ENCODE measurements around the gene STARD10. TPM values are rescaled to one million over a fixed set of nuclear protein-coding genes. Genes with fewer than 3 reads are reported as not detected.

STARD10 gene
- total RNA-seq, 1 donor from 2014 or later, result 38.4 TPM

DNA sequence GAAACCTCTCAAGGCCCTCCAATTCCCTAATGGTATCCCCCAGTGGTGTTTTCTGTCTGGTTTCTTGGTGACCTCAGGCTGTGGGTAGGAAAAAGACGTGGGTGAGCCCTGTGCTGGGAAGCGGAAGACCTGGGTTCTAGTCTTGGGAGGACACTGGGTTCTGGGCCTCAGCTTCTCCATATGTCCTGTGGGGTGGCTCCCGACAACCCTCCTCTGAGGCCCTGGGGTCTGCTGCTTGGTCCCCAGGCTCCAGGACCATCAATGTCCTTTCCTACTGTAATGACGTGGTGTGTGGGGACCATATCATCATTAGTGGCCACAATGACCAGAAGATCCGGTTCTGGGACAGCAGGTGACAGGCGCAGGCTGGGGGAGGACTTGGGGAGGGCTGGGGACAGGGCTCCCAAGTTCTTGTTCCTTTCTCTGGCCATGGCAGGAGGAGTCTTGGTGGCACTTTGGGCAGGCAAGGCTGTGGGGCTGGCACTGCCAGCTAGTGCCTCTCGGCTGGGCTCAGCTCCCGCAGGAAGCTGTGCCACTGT is 33.2 kb upstream of the STARD10 start:
- no peak overlapping the region for H3K27ac Mint-ChIP-seq (ENCODE audit: unreplicated experiment)
- Histone ChIP-seq H3K27ac (ENCODE audit: low read depth, low read length) (no peak overlapping the region), H3K4me1 (ENCODE audit: insufficient read depth, low read length) (peaks cover 5% of the 10 kb centered on the region), H3K79me2 (ENCODE audit: insufficient read depth, low read length) (no peaks in the 10 kb centered on the region), H2AFZ (ENCODE audit: low read depth, low read length) (no peak overlapping the region), H3K4me2 (ENCODE audit: low read length) (no peak overlapping the region), H3K4me3 (ENCODE audit: insufficient read depth, low read depth, low read length) (no peak overlapping the region), H3K9me3 (ENCODE audit: insufficient read depth, low read depth, low read length) (no peaks in the 10 kb centered on the region), H3K9ac (ENCODE audit: low read length) (no peak overlapping the region), H3K36me3 (ENCODE audit: insufficient read depth, low read length) (no peaks in the 10 kb centered on the region), H3K27me3 (ENCODE audit: insufficient read depth, low read length) (no peaks in the 10 kb centered on the region), H4K20me1 (ENCODE audit: insufficient read depth, low read length) (no peaks in the 10 kb centered on the region)
- no peak for FAIRE-seq
- H3K27me3 Mint-ChIP-seq (ENCODE audit: low read depth, unreplicated experiment), result peaks cover 2% of the 10 kb centered on the region
- H3K9me3 Mint-ChIP-seq (ENCODE audit: unreplicated experiment), result no peaks in the 10 kb centered on the region
- no peak overlapping the region for H3K4me3 Mint-ChIP-seq (ENCODE audit: unreplicated experiment)
- H3K36me3 Mint-ChIP-seq (ENCODE audit: low read depth, unreplicated experiment), result peaks cover 9% of the 10 kb centered on the region
- TF ChIP-seq EZH2 (IDR thresholded peaks at IDR 0.05; ENCODE audit: insufficient read depth, low read length), result no peak
- no peak for TF ChIP-seq CTCF (IDR thresholded peaks at IDR 0.05; ENCODE audit: insufficient read depth, low read depth, low read length)
- peaks cover 4% of the 10 kb centered on the region for H3K4me1 Mint-ChIP-seq (ENCODE audit: low read depth, unreplicated experiment)
- DNase-seq (ENCODE audit: low read depth), result no peak

GRCh38 chr11:72826191-72826941 is 32.5 kb upstream of the STARD10 start:
- no peak overlapping the region for H3K4me2 ChIP-seq (ENCODE audit: low read length)
- H3K9ac ChIP-seq (ENCODE audit: low read length), result no peak overlapping the region
- peaks cover 9% of the 10 kb centered on the region for H3K36me3 Mint-ChIP-seq (ENCODE audit: low read depth, unreplicated experiment)
- TF ChIP-seq EZH2 (IDR thresholded peaks at IDR 0.05; ENCODE audit: insufficient read depth, low read length) (no peak), CTCF (IDR thresholded peaks at IDR 0.05; ENCODE audit: insufficient read depth, low read depth, low read length) (no peak)
- peaks cover 2% of the 10 kb centered on the region for H3K27me3 Mint-ChIP-seq (ENCODE audit: low read depth, unreplicated experiment)
- H3K27me3 ChIP-seq (ENCODE audit: insufficient read depth, low read length), result no peaks in the 10 kb centered on the region
- no peak for DNase-seq (ENCODE audit: low read depth)
- no peak overlapping the region for H3K4me3 Mint-ChIP-seq (ENCODE audit: unreplicated experiment)
- H3K79me2 ChIP-seq (ENCODE audit: insufficient read depth, low read length), result no peaks in the 10 kb centered on the region
- no peak overlapping the region for H3K4me3 ChIP-seq (ENCODE audit: insufficient read depth, low read depth, low read length)
- H4K20me1 ChIP-seq (ENCODE audit: insufficient read depth, low read length), result no peaks in the 10 kb centered on the region
- no peak for FAIRE-seq
- H3K4me1 ChIP-seq (ENCODE audit: insufficient read depth, low read length), result peaks cover 11% of the 10 kb centered on the region
- H3K27ac ChIP-seq (ENCODE audit: low read depth, low read length), result no peak overlapping the region
- no peaks in the 10 kb centered on the region for H3K9me3 ChIP-seq (ENCODE audit: insufficient read depth, low read depth, low read length)
- H3K36me3 ChIP-seq (ENCODE audit: insufficient read depth, low read length), result no peaks in the 10 kb centered on the region
- H3K4me1 Mint-ChIP-seq (ENCODE audit: low read depth, unreplicated experiment), result peaks cover 4% of the 10 kb centered on the region
- H3K9me3 Mint-ChIP-seq (ENCODE audit: unreplicated experiment), result no peaks in the 10 kb centered on the region
- H3K27ac Mint-ChIP-seq (ENCODE audit: unreplicated experiment), result no peak overlapping the region
- H2AFZ ChIP-seq (ENCODE audit: low read depth, low read length), result no peak overlapping the region

- Histone ChIP-seq H3K27ac (ENCODE audit: low read depth, low read length) (no peak overlapping the region), H3K9me3 (ENCODE audit: insufficient read depth, low read depth, low read length) (no peaks in the 10 kb centered on the region), H3K4me1 (ENCODE audit: insufficient read depth, low read length) (peaks cover 14% of the 10 kb centered on the region), H3K4me2 (ENCODE audit: low read length) (no peak overlapping the region), H3K4me3 (ENCODE audit: insufficient read depth, low read depth, low read length) (no peak overlapping the region), H3K79me2 (ENCODE audit: insufficient read depth, low read length) (no peaks in the 10 kb centered on the region), H3K36me3 (ENCODE audit: insufficient read depth, low read length) (no peaks in the 10 kb centered on the region), H2AFZ (ENCODE audit: low read depth, low read length) (no peak overlapping the region), H4K20me1 (ENCODE audit: insufficient read depth, low read length) (no peaks in the 10 kb centered on the region), H3K9ac (ENCODE audit: low read length) (no peak overlapping the region), H3K27me3 (ENCODE audit: insufficient read depth, low read length) (no peaks in the 10 kb centered on the region)
- Mint-ChIP-seq H3K36me3 (ENCODE audit: low read depth, unreplicated experiment) (peaks cover 9% of the 10 kb centered on the region), H3K27ac (ENCODE audit: unreplicated experiment) (no peak overlapping the region), H3K27me3 (ENCODE audit: low read depth, unreplicated experiment) (peaks cover 2% of the 10 kb centered on the region), H3K4me3 (ENCODE audit: unreplicated experiment) (no peak overlapping the region), H3K9me3 (ENCODE audit: unreplicated experiment) (no peaks in the 10 kb centered on the region), H3K4me1 (ENCODE audit: low read depth, unreplicated experiment) (peaks cover 4% of the 10 kb centered on the region)
- no peak for TF ChIP-seq CTCF (IDR thresholded peaks at IDR 0.05; ENCODE audit: insufficient read depth, low read depth, low read length)
- TF ChIP-seq EZH2 (IDR thresholded peaks at IDR 0.05; ENCODE audit: insufficient read depth, low read length), result no peak
- FAIRE-seq (no peak), DNase-seq (ENCODE audit: low read depth) (no peak)
These were observed 31.8 kb upstream of the STARD10 start for GRCh38 chr11:72825661-72826060.

Measured in astrocyte (in vitro differentiated cells and primary cell).